GM10248 (cell line): ENCODE data around the gene SCT.

Experiments used
- CTCF ChIA-PET: fragments of 300-600 bp; sonication (Branson Sonifier 250); formaldehyde crosslinking; extraction: SDS; loops from one replicate; lab custom pipeline; 2021; ENCODE audit warnings: antibody characterized with exemption; lab: Yijun Ruan, JAX
- POLR2A ChIA-PET: fragments of 350-650 bp; sonication (Branson Sonifier 250); formaldehyde crosslinking; extraction: SDS; loops from one replicate; lab custom pipeline; 2020; ENCODE audit warnings: antibody characterized with exemption; lab: Yijun Ruan, JAX
- DNase-seq: peaks from one replicate; pipeline ENCODE4 v3.0.0; 2012; ENCODE audit errors: extremely low spot score
- CTCF ChIP-seq: IDR thresholded peaks from 2 replicates; pipeline ENCODE4 v1.5.1; 2012; ENCODE audit warnings: mild to moderate bottlenecking, low read depth; ENCODE audit errors: extremely low read depth, missing control alignments, control extremely low read depth

The SCT gene

GRCh38 chr11:623349-623869 is 3.6 kb downstream of the SCT start:
- TF ChIP-seq CTCF = no peak
- ChIA-PET POLR2A (no interaction called here), CTCF (no interaction called here)
- DNase-seq = no peak

GRCh38 chr11:621838-622237 is 5.1 kb downstream of the SCT start:
- POLR2A ChIA-PET = no interaction called here
- CTCF ChIA-PET = no interaction called here
- no peak for TF ChIP-seq CTCF
- no peak for DNase-seq

- CTCF ChIA-PET = no interaction called here
- POLR2A ChIA-PET = no interaction called here
- no peak for DNase-seq
- no peak for TF ChIP-seq CTCF
Observed at GRCh38 chr11:620935-621814, 5.8 kb downstream of the SCT start.

- POLR2A ChIA-PET = no interaction called here
- DNase-seq = no peak
- CTCF ChIA-PET = no interaction called here
- no peak for TF ChIP-seq CTCF
Observed at GRCh38 chr11:620201-620600, 6.8 kb downstream of the SCT start.

- ChIA-PET POLR2A (no interaction called here), CTCF (no interaction called here)
- DNase-seq = no peak
- no peak for TF ChIP-seq CTCF
Observed at GRCh38 chr11:619628-620050, 7.3 kb downstream of the SCT start.

GRCh38 chr11:618856-619627 is 7.9 kb downstream of the SCT start:
- TF ChIP-seq CTCF = no peak
- CTCF ChIA-PET = no interaction called here
- DNase-seq = no peak
- POLR2A ChIA-PET = no interaction called here
